T-helper 2 cell treated with Interferon-gamma antibody and Interleukin-4, amounts not matched to agents 5 μg/mL and 100 μg/mL, for 36 hours (primary cell): ENCODE results near the gene GCNT4.
"Not testable (repeated sequence)": the region's sequence is repeated elsewhere in the genome, so short reads cannot be mapped to it uniquely, and the experiment has no call there.

ENCODE experiments used
- DNase-seq: peaks from one replicate; pipeline ENCODE4 v3.0.0; 2021; ENCODE audit warnings: low spot score
- H3K27ac Mint-ChIP-seq: one replicate; pipeline ENCODE4 v1.8.0; 2021; ENCODE audit warnings: mild to moderate bottlenecking, mixed read lengths
- H3K27me3 Mint-ChIP-seq: one replicate; pipeline ENCODE4 v1.8.0; 2021; ENCODE audit warnings: low read depth, mixed read lengths
- H3K36me3 Mint-ChIP-seq: one replicate; pipeline ENCODE4 v1.8.0; 2021; ENCODE audit warnings: low read depth, mixed read lengths
- H3K4me1 Mint-ChIP-seq: one replicate; pipeline ENCODE4 v1.8.0; 2021; ENCODE audit warnings: low read depth, mixed read lengths
- H3K4me3 Mint-ChIP-seq: one replicate; pipeline ENCODE4 v1.8.0; 2022; ENCODE audit warnings: mild to moderate bottlenecking, moderate library complexity, mixed read lengths
- H3K9me3 Mint-ChIP-seq: one replicate; pipeline ENCODE4 v1.8.0; 2021; ENCODE audit warnings: mixed read lengths

The GCNT4 gene

DNA sequence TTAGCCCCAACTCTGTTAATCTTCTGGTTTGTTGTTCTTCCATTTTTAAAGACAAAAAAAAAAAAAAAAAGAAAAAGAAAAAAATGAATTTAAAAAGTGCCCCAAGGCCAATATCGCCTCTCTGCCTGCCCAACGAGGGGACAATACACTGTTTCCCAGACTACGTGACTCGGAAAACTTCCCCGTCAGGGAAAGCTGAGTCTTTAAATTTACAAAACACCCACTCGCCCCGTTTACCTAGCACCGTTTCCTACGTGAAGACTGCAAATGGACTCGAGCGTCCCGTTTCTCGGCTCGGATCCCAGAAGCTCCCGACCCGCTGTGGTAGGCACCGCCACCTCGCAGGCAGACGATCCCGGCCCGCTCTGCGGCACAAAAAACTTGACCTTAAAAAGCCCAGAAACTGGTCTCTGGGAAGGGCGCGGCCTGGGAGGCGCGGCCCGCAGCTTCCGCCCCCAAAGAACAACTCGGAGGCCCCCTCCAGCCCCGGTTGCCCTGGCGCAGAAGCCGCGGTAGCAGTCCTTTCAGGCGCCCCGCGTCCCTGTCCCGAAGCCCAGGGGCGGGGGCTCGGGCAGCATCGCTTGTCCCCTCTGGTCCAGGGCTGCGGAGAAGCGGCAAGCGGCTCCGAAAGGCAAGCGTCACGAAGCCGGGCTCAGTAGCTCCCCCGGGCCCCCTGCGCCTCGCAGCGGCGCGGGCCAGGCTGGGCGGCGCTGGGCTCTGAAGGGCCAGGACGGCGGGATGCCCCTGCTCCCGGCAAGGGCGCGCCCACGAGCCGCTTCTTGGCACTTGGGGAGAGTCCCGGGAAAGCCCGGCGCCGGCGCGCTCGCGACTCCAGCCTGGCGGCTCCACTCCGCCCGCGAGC lies at the start of gene GCNT4:
Gene GCNT4 (minus strand): TSS at position 367 of the 862 bp plus-strand sequence. CDS start 22,521 bp downstream, outside the sequence.
- Mint-ChIP-seq H3K36me3 (no peaks in the 10 kb centered on the region), H3K4me3 (peak within 1 kb of the TSS; percentile 84), H3K27ac (peak within 1 kb of the TSS; percentile 63), H3K4me1 (peaks cover 47% of the 10 kb centered on the region), H3K27me3 (peaks cover 48% of the 10 kb centered on the region), H3K9me3 (no peaks in the 10 kb centered on the region)
- peak; percentile 46 for DNase-seq

- not testable (repeated sequence) for H3K4me1 Mint-ChIP-seq, H3K4me3 Mint-ChIP-seq, DNase-seq, H3K27me3 Mint-ChIP-seq, H3K9me3 Mint-ChIP-seq, H3K36me3 Mint-ChIP-seq, H3K27ac Mint-ChIP-seq
Observed at GRCh38 chr5:75095956-75096355, 43.6 kb upstream of the GCNT4 start.

DNA sequence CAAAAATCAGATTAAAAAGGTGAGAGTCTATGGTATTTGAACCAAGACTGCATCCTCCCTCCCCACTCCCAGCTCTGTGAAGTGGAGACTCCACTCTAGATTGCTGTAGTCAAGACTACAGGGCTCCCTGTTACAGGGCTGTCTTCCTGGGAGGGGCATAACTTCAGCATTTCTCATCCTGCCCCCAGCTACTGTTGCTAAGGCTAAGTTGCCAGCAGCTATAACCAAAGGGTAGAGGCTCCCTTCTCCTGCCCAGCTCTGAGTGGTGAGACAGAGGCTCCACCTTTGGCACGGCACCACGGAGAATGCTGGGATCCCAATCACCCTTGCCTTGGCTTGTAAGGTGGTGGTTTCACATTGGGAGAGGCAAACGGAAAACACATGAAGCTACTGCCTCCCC lies 39.2 kb upstream of the GCNT4 start:
- H3K36me3 Mint-ChIP-seq: no peaks in the 10 kb centered on the region
- peaks cover 6% of the 10 kb centered on the region for H3K4me1 Mint-ChIP-seq
- DNase-seq: no peak

GRCh38 chr5:75089662-75090061 lies 37.3 kb upstream of the GCNT4 start:
- H3K27me3 Mint-ChIP-seq: peaks cover 9% of the 10 kb centered on the region

More for the DNA sequence above, 39.2 kb upstream of the GCNT4 start:
- H3K9me3 Mint-ChIP-seq: no peaks in the 10 kb centered on the region
- peaks cover 9% of the 10 kb centered on the region for H3K27me3 Mint-ChIP-seq
- no peak overlapping the region for H3K4me3 Mint-ChIP-seq
- no peak overlapping the region for H3K27ac Mint-ChIP-seq

GRCh38 chr5:75089137-75089536 lies 36.8 kb upstream of the GCNT4 start:
- no peak overlapping the region for H3K27ac Mint-ChIP-seq
- peak; percentile 20 for DNase-seq
- peaks cover 9% of the 10 kb centered on the region for H3K27me3 Mint-ChIP-seq
- H3K36me3 Mint-ChIP-seq: no peaks in the 10 kb centered on the region
- no peaks in the 10 kb centered on the region for H3K4me1 Mint-ChIP-seq
- H3K4me3 Mint-ChIP-seq: no peak overlapping the region
- no peaks in the 10 kb centered on the region for H3K9me3 Mint-ChIP-seq

More at GRCh38 chr5:75089662-75090061, 37.3 kb upstream of the GCNT4 start:
- Mint-ChIP-seq H3K4me1 (no peaks in the 10 kb centered on the region), H3K4me3 (no peak overlapping the region), H3K9me3 (no peaks in the 10 kb centered on the region), H3K27ac (no peak overlapping the region), H3K36me3 (no peaks in the 10 kb centered on the region)
- no peak for DNase-seq

GRCh38 chr5:75088648-75089047 lies 36.3 kb upstream of the GCNT4 start:
- Mint-ChIP-seq H3K4me1 (no peaks in the 10 kb centered on the region), H3K4me3 (no peak overlapping the region), H3K27ac (no peak overlapping the region), H3K27me3 (peaks cover 9% of the 10 kb centered on the region), H3K36me3 (no peaks in the 10 kb centered on the region), H3K9me3 (no peaks in the 10 kb centered on the region)
- DNase-seq: no peak

DNA sequence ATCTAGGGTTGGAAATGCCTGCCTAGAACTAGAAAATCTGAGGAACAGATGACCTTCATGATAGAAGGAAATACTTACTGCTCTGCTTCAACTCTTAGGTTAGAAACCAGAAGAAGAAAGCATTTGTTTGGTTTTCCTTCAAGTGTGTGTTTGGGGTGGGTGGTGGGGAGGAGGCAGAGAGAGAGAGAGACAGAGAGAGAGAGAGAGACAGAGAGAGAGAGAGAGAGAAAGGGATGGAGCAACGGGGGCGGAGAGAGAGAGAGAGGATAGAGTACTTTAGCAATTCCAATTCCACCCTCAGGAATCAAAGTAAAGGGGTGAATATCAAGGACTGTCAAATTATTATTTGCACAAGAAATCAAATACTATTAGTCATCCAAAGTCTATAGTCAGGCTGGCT lies 29.2 kb upstream of the GCNT4 start:
- Mint-ChIP-seq H3K27ac (no peak overlapping the region), H3K4me1 (no peaks in the 10 kb centered on the region)

GRCh38 chr5:75079346-75079745 lies 27.0 kb upstream of the GCNT4 start:
- not testable (repeated sequence) for H3K27me3 Mint-ChIP-seq, H3K27ac Mint-ChIP-seq, H3K9me3 Mint-ChIP-seq, DNase-seq, H3K4me3 Mint-ChIP-seq, H3K36me3 Mint-ChIP-seq, H3K4me1 Mint-ChIP-seq

More for the DNA sequence above, 29.2 kb upstream of the GCNT4 start:
- Mint-ChIP-seq H3K9me3 (no peaks in the 10 kb centered on the region), H3K4me3 (no peak overlapping the region), H3K36me3 (no peaks in the 10 kb centered on the region), H3K27me3 (no peaks in the 10 kb centered on the region)
- DNase-seq: no peak

GRCh38 chr5:75078027-75078426 lies 25.7 kb upstream of the GCNT4 start:
- H3K27me3 Mint-ChIP-seq: no peaks in the 10 kb centered on the region
- H3K27ac Mint-ChIP-seq: no peak overlapping the region
- H3K9me3 Mint-ChIP-seq: no peaks in the 10 kb centered on the region
- DNase-seq: no peak
- no peaks in the 10 kb centered on the region for H3K36me3 Mint-ChIP-seq
- peaks cover 3% of the 10 kb centered on the region for H3K4me1 Mint-ChIP-seq
- no peak overlapping the region for H3K4me3 Mint-ChIP-seq

DNA sequence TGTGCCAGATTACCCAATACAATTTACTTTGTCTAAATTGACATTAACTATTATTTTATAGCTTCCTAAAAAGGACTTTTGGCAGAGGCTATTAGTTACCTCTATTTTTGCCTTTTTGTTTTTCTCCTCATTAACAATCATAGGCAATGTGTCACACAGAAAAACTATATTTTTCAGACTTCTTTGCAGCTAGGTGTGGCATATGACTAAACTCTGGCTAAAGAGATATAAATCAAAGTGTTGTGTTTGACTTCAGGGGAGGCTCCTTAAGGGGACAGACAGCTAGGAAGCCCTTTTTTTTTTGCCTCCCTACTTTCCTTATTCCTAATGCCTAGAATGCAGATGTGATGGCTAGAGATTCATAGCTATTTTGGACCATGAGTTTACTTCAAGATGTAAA lies 19.7 kb upstream of the GCNT4 start:
- Mint-ChIP-seq H3K9me3 (no peaks in the 10 kb centered on the region), H3K36me3 (no peaks in the 10 kb centered on the region), H3K27me3 (no peaks in the 10 kb centered on the region), H3K4me3 (no peak overlapping the region), H3K27ac (no peak overlapping the region), H3K4me1 (peaks cover 4% of the 10 kb centered on the region)
- no peak for DNase-seq

- no peak overlapping the region for H3K4me3 Mint-ChIP-seq
- no peak overlapping the region for H3K27ac Mint-ChIP-seq
- no peaks in the 10 kb centered on the region for H3K9me3 Mint-ChIP-seq
- H3K4me1 Mint-ChIP-seq: peaks cover 4% of the 10 kb centered on the region
- no peak for DNase-seq
- no peaks in the 10 kb centered on the region for H3K36me3 Mint-ChIP-seq
- peaks cover 3% of the 10 kb centered on the region for H3K27me3 Mint-ChIP-seq
Observed at GRCh38 chr5:75071100-75071499, 18.7 kb upstream of the GCNT4 start.

DNA sequence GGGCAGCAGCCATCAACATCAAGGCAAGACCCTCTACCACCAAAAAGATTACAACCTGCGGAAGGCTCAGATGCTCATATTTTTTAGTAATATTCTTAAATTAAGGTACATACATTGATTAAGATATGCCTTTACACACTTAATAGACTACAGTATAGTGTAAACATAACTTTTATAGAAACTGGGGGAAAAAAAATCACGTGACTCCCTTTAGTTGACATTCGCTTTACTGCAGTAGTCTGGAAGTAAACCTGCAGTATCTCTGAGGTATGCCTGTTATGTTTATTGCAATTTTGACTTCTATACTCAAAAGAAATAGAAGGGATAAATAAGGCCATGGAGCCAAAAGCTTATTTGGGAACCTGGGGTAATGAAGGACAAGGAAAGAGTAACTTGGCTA lies 15.1 kb upstream of the GCNT4 start:
- H3K4me1 Mint-ChIP-seq: peaks cover 4% of the 10 kb centered on the region
- H3K27me3 Mint-ChIP-seq: peaks cover 3% of the 10 kb centered on the region

DNA sequence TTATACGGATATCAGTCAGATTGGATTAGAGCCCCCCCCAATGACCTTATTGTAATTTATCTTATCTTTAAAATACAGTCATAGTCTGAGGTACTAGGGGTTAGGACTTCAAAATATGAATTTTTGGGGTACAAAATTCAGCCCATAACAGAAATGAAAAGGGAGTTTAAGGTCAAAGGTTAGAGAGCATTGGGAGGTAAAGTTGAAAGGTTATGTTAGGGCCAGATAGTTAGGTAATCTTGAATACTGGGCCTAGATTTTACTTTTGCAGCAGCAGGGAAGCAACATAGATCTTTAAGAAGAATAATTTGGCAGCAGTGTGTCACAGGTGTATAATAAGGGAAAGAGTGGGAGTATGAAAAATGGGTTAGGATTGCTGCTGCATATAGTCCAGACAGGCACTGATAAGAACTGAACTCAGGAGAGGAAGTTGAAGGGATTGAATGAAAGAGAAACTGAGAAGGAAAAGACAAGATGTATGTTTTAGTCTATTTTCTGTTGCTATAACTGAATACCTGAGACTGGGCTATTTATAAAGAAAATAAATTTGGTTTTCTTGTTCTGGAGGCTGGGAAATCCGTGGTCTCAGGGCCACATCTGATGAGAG lies 10.7 kb upstream of the GCNT4 start:
- no peak overlapping the region for H3K27ac Mint-ChIP-seq
- H3K4me3 Mint-ChIP-seq: no peak overlapping the region
- H3K9me3 Mint-ChIP-seq: no peaks in the 10 kb centered on the region
- no peaks in the 10 kb centered on the region for H3K36me3 Mint-ChIP-seq
- H3K27me3 Mint-ChIP-seq: peaks cover 3% of the 10 kb centered on the region
- H3K4me1 Mint-ChIP-seq: peaks cover 20% of the 10 kb centered on the region
- no peak for DNase-seq

More for the DNA sequence above, 15.1 kb upstream of the GCNT4 start:
- Mint-ChIP-seq H3K4me3 (no peak overlapping the region), H3K9me3 (no peaks in the 10 kb centered on the region), H3K27ac (no peak overlapping the region), H3K36me3 (no peaks in the 10 kb centered on the region)
- no peak for DNase-seq

DNA sequence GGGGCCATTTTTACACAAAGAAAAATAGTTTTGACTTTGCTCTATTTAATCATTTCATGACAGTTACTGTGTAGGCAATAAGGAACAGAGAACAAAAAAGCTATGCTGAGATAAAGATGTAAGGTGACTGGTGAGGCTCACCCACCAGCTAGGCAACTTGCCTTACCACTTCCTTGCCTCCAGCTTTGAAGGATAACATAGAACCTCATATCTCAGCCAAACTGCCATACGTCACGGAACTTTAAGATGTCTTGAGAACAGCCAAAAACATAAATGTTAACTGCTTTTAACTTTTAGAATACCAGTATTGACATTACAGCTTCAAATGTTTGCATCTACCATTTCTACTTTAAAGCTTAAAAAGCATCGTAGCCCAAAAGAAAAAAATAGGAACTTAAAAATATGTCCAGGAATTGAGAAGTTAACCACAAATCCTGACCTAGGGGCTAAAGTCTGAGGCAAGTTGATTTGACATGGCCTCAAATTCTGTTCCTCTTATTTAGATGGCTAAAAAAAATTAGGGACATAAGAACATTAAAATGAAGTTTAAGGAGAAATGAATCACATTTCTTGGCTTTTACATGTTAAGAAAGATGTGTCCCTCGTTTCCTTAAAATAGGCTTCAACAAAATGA lies 7.7 kb upstream of the GCNT4 start:
- H3K36me3 Mint-ChIP-seq: no peaks in the 10 kb centered on the region
- H3K4me1 Mint-ChIP-seq: peaks cover 31% of the 10 kb centered on the region
- no peaks in the 10 kb centered on the region for H3K9me3 Mint-ChIP-seq
- peaks cover 12% of the 10 kb centered on the region for H3K27me3 Mint-ChIP-seq
- peak overlapping the region; percentile 61 for H3K27ac Mint-ChIP-seq
- H3K4me3 Mint-ChIP-seq: no peak overlapping the region
- DNase-seq: no peak
